ENCODE results near the gene LRRC26.

Gene LRRC26

GRCh38 chr9:137166380-137167229 lies 3.2 kb downstream of the LRRC26 start:
- no peak for DNase-seq

- DNase-seq = no peak
These were observed 4.5 kb downstream of the LRRC26 start for GRCh38 chr9:137165250-137165836.

DNA sequence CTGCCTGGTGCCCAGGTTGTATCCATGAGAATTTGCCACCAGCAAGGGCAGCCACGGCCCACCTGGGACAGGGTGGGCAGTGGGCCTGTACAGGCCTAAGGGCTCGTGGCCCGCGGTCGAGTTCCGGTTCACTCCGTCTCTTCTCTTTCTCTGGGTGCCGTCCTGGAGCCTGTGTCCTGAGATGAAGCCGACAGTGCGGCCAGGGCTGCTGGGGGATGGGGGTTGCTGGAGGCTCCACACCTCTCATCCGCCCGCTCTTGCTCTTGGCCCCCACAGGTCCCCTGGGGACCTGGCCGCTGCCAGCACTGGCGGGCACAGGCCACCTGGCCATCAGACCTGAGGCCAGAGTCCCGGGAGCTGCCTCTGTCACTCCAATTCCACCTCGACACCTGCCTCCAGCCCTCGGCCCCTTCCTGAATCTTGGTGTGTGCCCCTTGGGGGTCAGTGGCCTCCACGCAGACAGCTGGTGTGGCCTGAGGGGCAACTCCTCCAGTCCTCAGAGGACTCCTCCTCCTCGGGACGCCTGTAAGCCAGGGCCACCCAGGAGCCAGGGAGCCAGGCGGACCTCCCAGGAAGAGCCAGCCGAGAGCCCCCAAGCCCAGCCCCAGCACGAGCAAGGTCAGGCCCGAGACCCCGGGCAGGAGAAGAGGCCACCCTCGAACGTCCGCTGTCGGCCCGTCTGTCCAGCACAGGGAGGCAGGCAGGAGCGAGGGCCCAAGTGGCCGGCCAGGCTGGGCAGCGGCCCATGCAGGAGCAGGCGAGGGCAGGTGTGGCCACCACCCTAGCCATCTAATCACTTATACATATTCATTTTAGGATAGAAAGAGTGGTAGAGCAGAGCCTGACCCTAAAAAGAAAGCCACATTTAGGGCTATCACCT lies 5.2 kb downstream of the LRRC26 start:
- no peak for DNase-seq

GRCh38 chr9:137163805-137164204 lies 6.0 kb downstream of the LRRC26 start:
- DNase-seq = no peak

GRCh38 chr9:137163365-137163715 lies 6.5 kb downstream of the LRRC26 start:
- DNase-seq = no peak

GRCh38 chr9:137162505-137163364 lies 7.1 kb downstream of the LRRC26 start:
- no peak for DNase-seq

- peak; percentile 85 for DNase-seq
These were observed 8.0 kb downstream of the LRRC26 start for GRCh38 chr9:137161558-137162486.

DNA sequence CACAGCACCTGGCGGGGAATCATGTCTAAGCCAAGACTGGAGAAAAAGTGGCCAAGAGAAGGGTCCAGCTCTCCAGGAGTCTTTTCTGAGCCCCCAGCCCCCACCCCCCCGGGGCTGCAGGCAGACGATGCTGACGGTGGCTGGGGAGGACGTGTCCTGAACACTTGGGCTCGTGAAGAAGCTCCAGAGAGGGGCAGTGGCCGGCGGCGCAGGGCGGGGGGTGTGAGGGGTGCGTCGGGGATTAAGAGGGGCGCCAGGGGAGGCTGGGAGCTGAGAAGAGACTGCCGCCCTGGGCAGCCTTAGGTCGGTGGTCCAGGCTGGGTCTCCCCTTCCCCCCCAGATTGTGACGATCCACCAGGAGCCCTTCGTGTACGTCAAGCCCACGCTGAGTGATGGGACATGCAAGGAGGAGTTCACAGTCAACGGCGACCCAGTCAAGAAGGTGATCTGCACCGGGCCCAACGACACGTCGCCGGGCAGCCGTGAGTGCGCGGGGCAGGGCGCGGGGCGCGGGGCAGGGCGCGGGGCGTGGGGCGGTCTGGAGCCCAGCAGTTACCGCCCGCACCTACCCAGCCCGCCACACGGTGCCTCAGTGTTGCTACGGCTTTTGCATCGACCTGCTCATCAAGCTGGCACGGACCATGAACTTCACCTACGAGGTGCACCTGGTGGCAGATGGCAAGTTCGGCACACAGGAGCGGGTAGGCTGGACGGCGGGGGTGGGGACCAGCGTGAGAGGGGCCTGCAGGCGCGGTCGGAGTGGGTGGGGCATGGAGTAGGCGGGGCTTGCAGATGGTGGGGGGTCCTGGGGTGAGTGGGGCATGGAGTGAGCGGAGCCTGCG lies 8.9 kb downstream of the LRRC26 start:
- DNase-seq = peak; percentile 85

GRCh38 chr9:137160054-137160425 lies 9.8 kb downstream of the LRRC26 start:
- no peak for DNase-seq

- no peak for DNase-seq
These were observed 10.5 kb downstream of the LRRC26 start for GRCh38 chr9:137159105-137160053.

DNA sequence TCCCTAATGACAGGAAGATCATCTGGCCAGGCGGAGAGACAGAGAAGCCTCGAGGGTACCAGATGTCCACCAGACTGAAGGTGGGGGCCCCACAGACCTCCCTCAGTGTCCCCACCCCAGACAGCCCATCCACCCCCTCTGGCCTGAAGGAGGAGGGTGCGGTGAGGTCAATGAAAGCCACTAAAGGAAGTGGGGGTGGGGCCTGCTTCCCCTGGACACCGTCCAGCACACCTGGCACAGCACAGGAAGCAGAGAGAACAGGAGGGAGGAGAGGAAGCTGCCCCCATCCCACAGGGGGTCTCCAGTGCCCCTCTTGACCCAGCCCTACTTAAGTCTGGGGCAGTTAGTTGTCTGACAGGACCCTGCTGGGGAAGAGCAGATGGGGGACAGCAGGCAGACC lies 11.2 kb downstream of the LRRC26 start:
- DNase-seq = no peak

GRCh38 chr9:137157618-137158415 lies 12.0 kb downstream of the LRRC26 start:
- DNase-seq = no peak

DNA sequence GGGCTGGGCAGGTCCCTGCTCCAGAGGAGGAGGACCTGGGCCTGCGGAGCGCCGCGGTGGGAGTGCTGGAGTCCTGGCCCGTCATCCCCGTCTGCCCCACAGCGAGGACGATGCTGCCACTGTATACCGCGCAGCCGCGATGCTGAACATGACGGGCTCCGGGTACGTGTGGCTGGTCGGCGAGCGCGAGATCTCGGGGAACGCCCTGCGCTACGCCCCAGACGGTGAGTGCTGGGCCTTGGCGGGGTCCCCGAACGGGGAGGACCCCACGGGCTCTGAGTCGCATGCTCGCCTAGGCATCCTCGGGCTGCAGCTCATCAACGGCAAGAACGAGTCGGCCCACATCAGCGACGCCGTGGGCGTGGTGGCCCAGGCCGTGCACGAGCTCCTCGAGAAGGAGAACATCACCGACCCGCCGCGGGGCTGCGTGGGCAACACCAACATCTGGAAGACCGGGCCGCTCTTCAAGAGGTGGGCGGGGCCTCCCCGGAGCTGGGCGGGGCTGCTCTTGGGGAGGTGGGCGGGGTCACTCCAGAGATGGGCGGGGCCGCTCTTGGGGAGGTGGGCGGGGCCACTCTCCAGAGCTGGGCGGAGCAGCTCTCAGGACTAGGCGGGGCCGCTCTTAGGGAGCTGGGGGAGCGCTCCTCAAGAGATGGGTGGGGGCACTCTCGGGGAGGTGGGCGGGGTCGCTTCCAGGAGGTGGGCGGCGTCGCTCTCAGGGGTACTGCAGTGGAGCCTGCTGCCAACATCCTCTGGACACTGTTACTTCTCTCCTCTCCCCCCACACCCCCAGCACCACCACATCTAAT lies 13.1 kb downstream of the LRRC26 start:
- DNase-seq = no peak

GRCh38 chr9:137152844-137153405 lies 16.9 kb downstream of the LRRC26 start:
- no peak for DNase-seq

- no peak for DNase-seq
These were observed 19.0 kb downstream of the LRRC26 start for GRCh38 chr9:137150617-137151457.

GRCh38 chr9:137149942-137150616 lies 19.8 kb downstream of the LRRC26 start:
- DNase-seq = no peak

All from NCI-H1105 (cell line).